Calu3 (cell line): ENCODE results near the gene ATP4A. TPM values are rescaled to one million over a fixed set of nuclear protein-coding genes. Genes with fewer than 3 reads are reported as not detected.

Source experiments
- BruUV-seq: library from RNA; stranded (reverse); fragments of 400-500 nt; replicated peaks from 2 replicates; lab custom pipeline; 2021; lab: Mats Ljungman, UMichigan
- CTCF ChIA-PET: fragments of 300-600 bp; sonication (Branson Sonifier 250); formaldehyde crosslinking; loops from one replicate; lab custom pipeline; 2022; ENCODE audit warnings: antibody characterized with exemption; lab: Charles Lee
- DNase-seq: peaks from one replicate; pipeline ENCODE4 v3.0.0; 2022
- H3K27ac Mint-ChIP-seq: one replicate; pipeline ENCODE4 v1.8.0; 2022; ENCODE audit warnings: mixed read lengths; ENCODE audit not compliant: unreplicated experiment
- H3K27me3 Mint-ChIP-seq: one replicate; pipeline ENCODE4 v1.8.0; 2022; ENCODE audit warnings: mixed read lengths; ENCODE audit not compliant: unreplicated experiment
- H3K36me3 Mint-ChIP-seq: one replicate; pipeline ENCODE4 v1.8.0; 2022; ENCODE audit warnings: mild to moderate bottlenecking, moderate library complexity, mixed read lengths; ENCODE audit not compliant: insufficient read depth, unreplicated experiment
- H3K4me1 Mint-ChIP-seq: one replicate; pipeline ENCODE4 v1.8.0; 2022; ENCODE audit warnings: mild to moderate bottlenecking, low read depth, mixed read lengths; ENCODE audit not compliant: unreplicated experiment
- H3K4me3 Mint-ChIP-seq: one replicate; pipeline ENCODE4 v1.8.0; 2022; ENCODE audit warnings: mild to moderate bottlenecking, low read depth, moderate library complexity, mixed read lengths; ENCODE audit not compliant: unreplicated experiment
- H3K9me3 Mint-ChIP-seq: one replicate; pipeline ENCODE4 v1.8.0; 2022; ENCODE audit warnings: low read depth, mixed read lengths; ENCODE audit not compliant: unreplicated experiment
- intact Hi-C: fragments of 100-400 bp; cut with micrococcal nuclease; formaldehyde crosslinking; loops from one replicate; pipeline ENCODE4 v1.10.0; 2022; ENCODE audit not compliant: unreplicated experiment
- total RNA-seq: library from RNA; stranded (reverse); gene quantifications from 2 replicates; pipeline ENCODE4 v1.2.3, GENCODE V29; 2022
- TF ChIP-seq, protein P1 (sequence below): fragments of 200-600 bp; IDR thresholded peaks from one replicate; pipeline ENCODE4 v1.8.0; 2022; ENCODE audit warnings: antibody characterized with exemption; ENCODE audit not compliant: unreplicated experiment

Gene ATP4A
- total RNA-seq, 1 experiment from 2014 or later = not detected

DNA sequence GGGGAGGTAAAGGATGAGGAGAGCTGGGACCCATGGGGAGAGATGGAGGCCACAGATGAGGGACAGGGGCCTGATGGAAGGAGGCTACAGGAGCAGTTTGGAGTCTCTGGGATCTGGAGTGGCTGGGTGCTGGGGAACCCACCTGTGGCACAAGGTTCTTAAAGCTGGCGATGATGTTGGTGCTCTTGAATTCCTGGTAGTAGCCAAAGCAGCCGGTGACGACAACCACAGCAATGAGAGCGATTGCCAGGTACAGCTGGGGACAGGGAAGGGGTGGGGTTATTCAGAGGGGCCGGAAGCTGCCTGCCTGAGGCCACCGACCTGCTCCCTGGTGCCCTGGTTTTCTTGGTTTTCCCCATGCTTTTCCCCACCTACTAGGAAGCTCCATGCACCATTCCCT, 2.8 kb downstream of the ATP4A start:
- Mint-ChIP-seq H3K4me3 (no peak overlapping the region), H3K36me3 (no peaks in the 10 kb centered on the region), H3K27ac (no peak overlapping the region), H3K4me1 (no peaks in the 10 kb centered on the region), H3K9me3 (no peaks in the 10 kb centered on the region), H3K27me3 (peaks cover 80% of the 10 kb centered on the region)
- BruUV-seq = no TSS peak
- TF ChIP-seq, protein P1, sequence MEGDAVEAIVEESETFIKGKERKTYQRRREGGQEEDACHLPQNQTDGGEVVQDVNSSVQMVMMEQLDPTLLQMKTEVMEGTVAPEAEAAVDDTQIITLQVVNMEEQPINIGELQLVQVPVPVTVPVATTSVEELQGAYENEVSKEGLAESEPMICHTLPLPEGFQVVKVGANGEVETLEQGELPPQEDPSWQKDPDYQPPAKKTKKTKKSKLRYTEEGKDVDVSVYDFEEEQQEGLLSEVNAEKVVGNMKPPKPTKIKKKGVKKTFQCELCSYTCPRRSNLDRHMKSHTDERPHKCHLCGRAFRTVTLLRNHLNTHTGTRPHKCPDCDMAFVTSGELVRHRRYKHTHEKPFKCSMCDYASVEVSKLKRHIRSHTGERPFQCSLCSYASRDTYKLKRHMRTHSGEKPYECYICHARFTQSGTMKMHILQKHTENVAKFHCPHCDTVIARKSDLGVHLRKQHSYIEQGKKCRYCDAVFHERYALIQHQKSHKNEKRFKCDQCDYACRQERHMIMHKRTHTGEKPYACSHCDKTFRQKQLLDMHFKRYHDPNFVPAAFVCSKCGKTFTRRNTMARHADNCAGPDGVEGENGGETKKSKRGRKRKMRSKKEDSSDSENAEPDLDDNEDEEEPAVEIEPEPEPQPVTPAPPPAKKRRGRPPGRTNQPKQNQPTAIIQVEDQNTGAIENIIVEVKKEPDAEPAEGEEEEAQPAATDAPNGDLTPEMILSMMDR = no peak
- intact Hi-C loops = no loop called here
- CTCF ChIA-PET = interaction anchor here (0.6 kb wide), 1 partner anchor 112 kb away, joined by 3 read pairs; no protein-coding TSS in a partner anchor
- DNase-seq = no peak

DNA sequence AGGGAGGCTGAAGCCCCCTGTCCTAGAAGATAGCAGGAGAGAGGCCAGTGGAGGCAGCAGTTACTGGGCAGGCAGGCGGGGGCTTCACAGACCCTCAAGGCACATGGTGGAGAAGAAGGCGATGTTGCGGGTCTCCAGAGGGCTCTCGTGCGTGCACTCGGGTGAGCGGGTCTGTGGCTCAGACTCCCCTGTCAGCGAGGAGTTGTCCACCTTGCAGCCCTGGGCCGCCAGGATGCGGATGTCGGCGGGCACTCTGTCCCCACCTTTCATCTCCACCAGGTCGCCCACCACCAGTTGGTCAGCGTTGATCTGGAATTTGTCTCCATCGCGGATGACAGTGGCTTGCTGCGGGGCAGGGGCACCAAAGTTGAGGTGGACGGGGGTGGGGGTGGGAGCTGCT, 3.2 kb downstream of the ATP4A start:
- no peak overlapping the region for H3K27ac Mint-ChIP-seq
- CTCF ChIA-PET = no interaction called here
- no peak for DNase-seq
- TF ChIP-seq, protein P1 = no peak
- no peaks in the 10 kb centered on the region for H3K36me3 Mint-ChIP-seq
- intact Hi-C loops = no loop called here
- no peak overlapping the region for H3K4me3 Mint-ChIP-seq
- no TSS peak for BruUV-seq
- no peaks in the 10 kb centered on the region for H3K9me3 Mint-ChIP-seq
- peaks cover 80% of the 10 kb centered on the region for H3K27me3 Mint-ChIP-seq
- no peaks in the 10 kb centered on the region for H3K4me1 Mint-ChIP-seq

DNA sequence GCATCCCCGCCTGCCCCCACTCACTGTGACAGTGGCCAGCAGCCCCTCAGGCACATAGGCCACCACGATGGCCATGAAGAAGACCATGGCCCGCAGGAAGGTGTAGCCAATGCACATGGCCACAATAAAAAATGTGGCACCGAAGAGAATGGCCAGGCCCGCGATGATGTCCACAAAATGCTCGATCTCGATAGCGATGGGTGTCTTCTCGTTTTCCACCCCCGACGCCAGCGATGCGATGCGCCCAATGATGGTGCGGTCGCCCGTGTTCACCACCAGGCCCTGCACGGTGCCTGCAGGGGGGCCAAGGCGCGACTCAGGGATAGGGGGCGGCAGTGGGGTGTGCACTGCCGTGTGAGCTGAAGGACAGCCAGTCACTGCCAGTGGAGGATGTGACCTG, 3.7 kb downstream of the ATP4A start:
- no TSS peak for BruUV-seq
- no peaks in the 10 kb centered on the region for H3K4me1 Mint-ChIP-seq
- CTCF ChIA-PET = no interaction called here
- no peaks in the 10 kb centered on the region for H3K36me3 Mint-ChIP-seq
- TF ChIP-seq, protein P1 = no peak
- peaks cover 80% of the 10 kb centered on the region for H3K27me3 Mint-ChIP-seq
- no peak overlapping the region for H3K27ac Mint-ChIP-seq
- intact Hi-C loops = no loop called here
- no peak overlapping the region for H3K4me3 Mint-ChIP-seq
- DNase-seq = no peak
- H3K9me3 Mint-ChIP-seq = no peaks in the 10 kb centered on the region

DNA sequence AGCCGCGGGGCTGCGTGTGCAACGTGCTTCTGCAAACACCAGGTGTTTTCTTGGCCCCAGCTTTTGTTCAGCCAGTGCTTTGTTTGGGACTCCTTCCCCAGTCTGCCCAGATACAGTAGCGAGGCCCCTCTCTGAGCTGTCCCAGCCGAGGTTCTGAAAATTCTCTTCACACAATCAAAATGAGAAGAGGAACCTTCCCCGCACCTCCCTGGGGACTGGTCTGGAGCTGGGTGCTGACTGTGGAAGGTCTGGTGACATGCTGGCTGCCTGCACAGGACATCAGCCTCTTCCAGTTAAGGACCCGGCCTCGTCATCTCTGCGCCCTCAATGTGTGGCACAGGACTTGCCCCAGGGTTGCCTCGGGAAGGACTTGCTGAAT, 4.2 kb downstream of the ATP4A start:
- H3K27me3 Mint-ChIP-seq = peaks cover 84% of the 10 kb centered on the region
- no peaks in the 10 kb centered on the region for H3K4me1 Mint-ChIP-seq

More for the DNA sequence above, 4.2 kb downstream of the ATP4A start:
- intact Hi-C loops = no loop called here
- TF ChIP-seq, protein P1 = no peak
- Mint-ChIP-seq H3K4me3 (no peak overlapping the region), H3K27ac (no peak overlapping the region), H3K9me3 (no peaks in the 10 kb centered on the region), H3K36me3 (no peaks in the 10 kb centered on the region)
- no TSS peak for BruUV-seq
- CTCF ChIA-PET = no interaction called here
- DNase-seq = no peak
